Endothelial cell of umbilical vein (primary cell): ENCODE data around the gene ACTR3. TPM values are rescaled to one million over a fixed set of nuclear protein-coding genes. Genes with fewer than 3 reads are reported as not detected.

Source experiments
- BruUV-seq: library from RNA; stranded (reverse); fragments of 400-500 nt; replicated peaks from 2 replicates; lab custom pipeline; 2021; lab: Mats Ljungman, UMichigan
- CTCF ChIA-PET: fragments of 300-600, 350-600 bp; sonication (Branson Sonifier 250); formaldehyde crosslinking; loops from one replicate; lab custom pipeline; 2021; ENCODE audit warnings: antibody characterized with exemption, inconsistent platforms; lab: Charles Lee
- POLR2A ChIA-PET: fragments of 300-600, 350-600 bp; sonication (Branson Sonifier 250); formaldehyde crosslinking; loops from one replicate; lab custom pipeline; 2021; ENCODE audit warnings: antibody characterized with exemption, inconsistent platforms; lab: Charles Lee
- DNase-seq: peaks from one replicate; pipeline ENCODE4 v3.0.0-alpha.2; 2011; ENCODE audit warnings: low read depth, low spot score
- FAIRE-seq: peaks from 2 replicates; lab custom pipeline; 2011; peaks lifted over from hg19 to GRCh38; lab: Jason Lieb, UNC
- H2AFZ ChIP-seq: 2 replicates; pipeline ENCODE4 v1.6.0; 2012; ENCODE audit warnings: low read depth, low read length, control low read depth, inconsistent platforms
- H3K27ac ChIP-seq: 2 replicates; pipeline ENCODE4 v1.5.1; 2011; ENCODE audit warnings: low read depth, mild to moderate bottlenecking, control low read depth, low read length, moderate library complexity; ENCODE audit not compliant: insufficient read depth
- H3K27me3 ChIP-seq, 2 experiments: 2 replicates each; pipeline versions ENCODE4 v1.6.0 to v1.6.1; 2011; ENCODE audit warnings: low read length in 2 of 2, mixed read lengths in 1 of 2; ENCODE audit not compliant: control insufficient read depth in 2 of 2, insufficient read depth in 2 of 2
- H3K36me3 ChIP-seq, 2 experiments: 2 replicates in 1 of 2; 3 replicates in 1 of 2; pipeline ENCODE4 v1.5.1; 2011; ENCODE audit warnings: low read length in 2 of 2, mild to moderate bottlenecking in 1 of 2, moderate library complexity in 1 of 2; ENCODE audit not compliant: control insufficient read depth in 2 of 2, insufficient read depth in 2 of 2; ENCODE audit errors: extremely low read depth in 1 of 2
- H3K4me1 ChIP-seq: 3 replicates; pipeline ENCODE4 v1.5.1; 2011; ENCODE audit warnings: mild to moderate bottlenecking, low read length; ENCODE audit not compliant: control insufficient read depth, insufficient read depth; ENCODE audit errors: extremely low read depth
- H3K4me2 ChIP-seq: 2 replicates; pipeline ENCODE4 v1.6.1; 2011; ENCODE audit warnings: low read length, control low read depth, mixed read lengths; ENCODE audit not compliant: insufficient read depth
- H3K4me3 ChIP-seq, 3 experiments: fragments of 200-600 bp in 1 of 3; sonication (generic), shearing (Covaris generic) in 1 of 3; replicated peaks in 1 of 3; 2 replicates each; pipeline ENCODE4 v1.5.1; 2011 to 2016; ENCODE audit warnings: control low read depth in 3 of 3, low read length in 3 of 3, mild to moderate bottlenecking in 2 of 3, inconsistent platforms in 1 of 3, low read depth in 1 of 3, moderate library complexity in 1 of 3; ENCODE audit not compliant: insufficient read depth in 1 of 3
- H3K79me2 ChIP-seq: 2 replicates; pipeline ENCODE4 v1.6.0; 2012; ENCODE audit warnings: low read length, inconsistent platforms; ENCODE audit not compliant: control insufficient read depth, insufficient read depth
- H3K9ac ChIP-seq: replicated peaks from 2 replicates; pipeline ENCODE3; 2011; ENCODE audit warnings: low read length, control low read depth; ENCODE audit not compliant: insufficient read depth; ENCODE audit errors: extremely low read depth
- H3K9me1 ChIP-seq: replicated peaks from 3 replicates; pipeline ENCODE4 v1.6.0; 2011; ENCODE audit warnings: mild to moderate bottlenecking, low read length; ENCODE audit not compliant: control insufficient read depth, insufficient read depth; ENCODE audit errors: extremely low read depth
- H3K9me3 ChIP-seq: replicated peaks from 2 replicates; pipeline ENCODE4 v1.5.1; 2012; ENCODE audit warnings: low read length, inconsistent platforms; ENCODE audit not compliant: control insufficient read depth, insufficient read depth
- H4K20me1 ChIP-seq: replicated peaks from 2 replicates; pipeline ENCODE3; 2011; ENCODE audit warnings: mild to moderate bottlenecking, low read length; ENCODE audit not compliant: control insufficient read depth, insufficient read depth; ENCODE audit errors: extremely low read depth
- CTCF ChIP-seq, 2 donors: IDR thresholded peaks; 1 replicate in 1 of 2; 2 replicates in 1 of 2; pipeline ENCODE4 v1.5.1; 2011; ENCODE audit warnings: low read length in 2 of 2, mild to moderate bottlenecking in 2 of 2, moderate library complexity in 2 of 2, control low read depth in 1 of 2, inconsistent platforms in 1 of 2, low read depth in 1 of 2; ENCODE audit not compliant: insufficient read depth in 1 of 2; ENCODE audit errors: extremely low read depth in 1 of 2
- EZH2 ChIP-seq: IDR thresholded peaks from 2 replicates; pipeline ENCODE4 v1.6.1; 2012; ENCODE audit warnings: borderline replicate concordance, low read depth, mild to moderate bottlenecking, moderate library complexity, low read length, inconsistent platforms; ENCODE audit not compliant: severe bottlenecking
- FOS ChIP-seq: IDR thresholded peaks from 2 replicates; pipeline ENCODE4 v1.6.1; 2011; ENCODE audit warnings: mild to moderate bottlenecking, low read length, moderate library complexity, borderline replicate concordance; ENCODE audit not compliant: insufficient read depth
- GATA2 ChIP-seq: IDR thresholded peaks from 2 replicates; pipeline ENCODE4 v1.7.0; 2011; ENCODE audit warnings: low read depth, mild to moderate bottlenecking, moderate library complexity, mixed read lengths, low read length; ENCODE audit not compliant: insufficient read length, insufficient read depth
- JUN ChIP-seq: IDR thresholded peaks from 2 replicates; pipeline ENCODE4 v1.6.1; 2011; ENCODE audit warnings: borderline replicate concordance, low read depth; ENCODE audit not compliant: insufficient read length, insufficient read depth
- MYC ChIP-seq: IDR thresholded peaks from one replicate; pipeline ENCODE4 v1.6.1; 2011; ENCODE audit warnings: mild to moderate bottlenecking, low read depth, low read length
- POLR2A ChIP-seq: IDR thresholded peaks from 2 replicates; pipeline ENCODE4 v1.6.1; 2012; ENCODE audit warnings: low read depth, mild to moderate bottlenecking, control low read depth, low read length
- POLR2AphosphoS5 ChIP-seq: IDR thresholded peaks from 2 replicates; pipeline ENCODE4 v1.6.1; 2012; ENCODE audit warnings: low read depth, mild to moderate bottlenecking, control low read depth, low read length, moderate library complexity; ENCODE audit not compliant: insufficient read depth
- dilution Hi-C: fragments of 300-500 bp; cut with MboI; formaldehyde crosslinking; loops from one replicate; pipeline ENCODE4 v1.15.0; 2019; ENCODE audit warnings: low sequenced_read_pairs; ENCODE audit not compliant: extremely low pct_ligation_motif_present
- intact Hi-C: fragments of 100-400 bp; cut with micrococcal nuclease; formaldehyde crosslinking; loops from one replicate; pipeline ENCODE4 v1.10.0; 2022
- polyA plus RNA-seq, 4 experiments: library from polyadenylated mRNA; depleted of rRNA in 3 of 4; stranded (reverse) in 3 of 4; unstranded in 1 of 4; fragments of >200 nt; gene quantifications; 2 replicates each; pipeline versions ENCODE4 v1.2.1 to v1.2.3, GENCODE V29; 2011 to 2012; ENCODE audit warnings: missing spikeins in 1 of 4
- total RNA-seq: library from RNA; stranded (reverse); gene quantifications from 2 replicates; pipeline ENCODE4 v1.2.3, GENCODE V29; 2021
- TF ChIP-seq, protein P1 (sequence below): IDR thresholded peaks from 2 replicates; pipeline ENCODE4 v1.6.1; 2011; ENCODE audit not compliant: insufficient read depth, insufficient read length

ACTR3 gene
- total and polyA plus RNA-seq, 2 donors (not counting 3 experiments of a cell fraction or from before 2014, with no cell fraction given) = 120 to 401 TPM

GRCh38 chr2:114001152-114001551, 111.3 kb downstream of the ACTR3 start:
- TF ChIP-seq MYC (no peak), EZH2 (no peak), GATA2 (no peak), POLR2A (no peak)
- H3K4me1 ChIP-seq = no peaks in the 10 kb centered on the region
- no peaks in the 10 kb centered on the region for H3K27me3 ChIP-seq
- intact Hi-C loops (no loop called here), dilution Hi-C loops (no loop called here)
- DNase-seq (no peak), FAIRE-seq (no peak)
- H3K4me2 ChIP-seq = no peak overlapping the region
- no peak overlapping the region for H3K27ac ChIP-seq
- H3K9ac ChIP-seq = no peak overlapping the region
- H3K9me3 ChIP-seq = no peaks in the 10 kb centered on the region
- no peaks in the 10 kb centered on the region for H3K9me1 ChIP-seq
- no peak overlapping the region for H3K4me3 ChIP-seq
- H4K20me1 ChIP-seq = no peaks in the 10 kb centered on the region
- ChIA-PET CTCF (no interaction called here), POLR2A (no interaction called here)
- H3K79me2 ChIP-seq = no peaks in the 10 kb centered on the region
- no peaks in the 10 kb centered on the region for H3K36me3 ChIP-seq
- BruUV-seq = no TSS peak
- H2AFZ ChIP-seq = no peak overlapping the region

DNA sequence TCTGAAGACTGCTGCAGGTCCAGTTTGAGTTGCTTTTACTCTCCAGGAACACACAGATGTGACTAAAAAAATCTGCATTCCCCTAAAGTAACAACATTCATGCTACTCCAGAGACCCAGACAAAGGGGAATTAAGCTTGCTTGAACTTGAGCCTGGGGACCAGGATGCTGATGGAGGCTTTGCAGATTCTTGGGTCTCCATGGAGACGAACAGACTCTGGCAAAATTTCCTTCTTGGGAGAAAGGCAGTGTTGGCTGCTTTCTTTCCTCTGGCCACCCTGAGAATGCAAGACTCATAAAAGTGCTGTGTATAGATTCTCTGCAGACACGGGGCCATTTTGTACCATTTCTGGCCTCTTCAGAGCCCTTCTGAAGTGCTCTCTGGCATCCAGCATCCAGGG, 112.0 kb downstream of the ACTR3 start:
- Histone ChIP-seq H3K4me1 (no peaks in the 10 kb centered on the region), H2AFZ (no peak overlapping the region), H3K27me3 (no peaks in the 10 kb centered on the region), H4K20me1 (no peaks in the 10 kb centered on the region), H3K79me2 (no peaks in the 10 kb centered on the region), H3K9me1 (no peaks in the 10 kb centered on the region), H3K27ac (no peak overlapping the region), H3K9ac (no peak overlapping the region), H3K36me3 (no peaks in the 10 kb centered on the region), H3K9me3 (no peaks in the 10 kb centered on the region), H3K4me2 (no peak overlapping the region), H3K4me3 (no peak overlapping the region)
- CTCF ChIA-PET = no interaction called here
- no peak for TF ChIP-seq JUN
- no peak for TF ChIP-seq FOS
- TF ChIP-seq EZH2 = no peak
- no peak for TF ChIP-seq MYC
- TF ChIP-seq, protein P1, sequence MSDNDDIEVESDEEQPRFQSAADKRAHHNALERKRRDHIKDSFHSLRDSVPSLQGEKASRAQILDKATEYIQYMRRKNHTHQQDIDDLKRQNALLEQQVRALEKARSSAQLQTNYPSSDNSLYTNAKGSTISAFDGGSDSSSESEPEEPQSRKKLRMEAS = no peak
- no peak for TF ChIP-seq CTCF (IDR thresholded peaks at IDR 0.05; ENCODE audit: extremely low read depth in 1 of 2, insufficient read depth in 1 of 2, low read depth in 1 of 2, low read length in 2 of 2)
- no peak for TF ChIP-seq POLR2A
- TF ChIP-seq GATA2 = no peak
- no peak for TF ChIP-seq POLR2AphosphoS5
- no TSS peak for BruUV-seq
- intact Hi-C loops (no loop called here), dilution Hi-C loops (no loop called here)
- DNase-seq (no peak), FAIRE-seq (no peak)
- POLR2A ChIA-PET = no interaction called here
